ENCODE results near the gene TXNDC17. TPM values are rescaled to one million over a fixed set of nuclear protein-coding genes. Genes with fewer than 3 reads are reported as not detected.

Gene TXNDC17
- total and polyA plus RNA-seq, 7 donors, result 27.5 to 159 (median 41.1) TPM

DNA sequence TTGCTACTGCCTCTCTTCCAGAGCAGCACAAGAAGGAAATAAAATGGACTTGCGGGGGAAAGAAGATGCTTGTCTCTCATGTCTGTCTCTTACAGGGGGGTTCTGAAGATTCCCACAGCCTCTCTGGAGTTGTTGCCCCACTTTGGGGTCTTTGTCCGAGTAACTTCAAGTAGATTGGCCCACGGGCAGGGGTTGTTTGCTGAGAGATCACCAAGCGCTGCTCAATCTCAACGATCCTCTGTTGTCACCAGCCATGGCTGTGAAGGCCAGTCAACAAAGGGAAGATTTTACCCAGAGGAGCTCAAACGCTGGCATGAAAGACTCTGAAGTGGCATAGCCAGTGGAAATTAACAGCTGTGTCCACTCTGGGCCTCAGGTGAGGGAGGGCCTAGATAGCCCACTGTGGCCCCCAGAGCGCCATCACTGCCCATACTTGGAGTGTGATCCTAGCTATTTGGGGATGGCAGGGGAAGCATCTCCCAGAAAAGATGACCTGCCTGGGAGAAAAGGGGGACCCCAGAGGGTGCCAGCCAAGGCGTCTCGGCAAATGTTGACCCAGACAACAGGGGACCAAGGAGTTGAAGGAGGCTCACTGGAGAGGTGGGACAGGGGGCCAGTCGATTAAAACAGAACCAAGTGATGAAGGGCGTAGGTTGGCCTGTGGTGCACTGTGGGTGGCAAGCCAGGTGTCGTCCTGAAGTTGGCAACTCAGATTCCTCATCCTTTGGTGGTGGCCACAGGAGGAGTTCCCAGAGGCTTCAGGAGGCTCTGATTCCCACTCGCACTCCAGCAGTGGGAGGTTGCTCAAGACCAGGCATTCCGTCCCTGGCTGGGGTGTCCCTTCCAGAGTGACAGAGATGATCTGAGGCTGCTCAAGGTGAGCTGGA lies 44.3 kb downstream of the TXNDC17 start:
- DNase-seq (no peak), ATAC-seq (no peak)
- intact Hi-C loops (cut with DNase I), result no loop called here
- Histone ChIP-seq H3K4me3 (no peak overlapping the region), H3K36me3 (ENCODE audit: insufficient read depth in 1 of 2, low read depth in 1 of 2) (no peaks in the 10 kb centered on the region), H3K27ac (no peak overlapping the region), H3K9me3 (no peaks in the 10 kb centered on the region), H3K27me3 (ENCODE audit: insufficient read depth in 3 of 3, low read length in 2 of 3) (peaks cover 0 to 29% (median 0%) of the 10 kb centered on the region in 3 donors), H3K4me1 (no peaks in the 10 kb centered on the region)
- TF ChIP-seq, protein P1, sequence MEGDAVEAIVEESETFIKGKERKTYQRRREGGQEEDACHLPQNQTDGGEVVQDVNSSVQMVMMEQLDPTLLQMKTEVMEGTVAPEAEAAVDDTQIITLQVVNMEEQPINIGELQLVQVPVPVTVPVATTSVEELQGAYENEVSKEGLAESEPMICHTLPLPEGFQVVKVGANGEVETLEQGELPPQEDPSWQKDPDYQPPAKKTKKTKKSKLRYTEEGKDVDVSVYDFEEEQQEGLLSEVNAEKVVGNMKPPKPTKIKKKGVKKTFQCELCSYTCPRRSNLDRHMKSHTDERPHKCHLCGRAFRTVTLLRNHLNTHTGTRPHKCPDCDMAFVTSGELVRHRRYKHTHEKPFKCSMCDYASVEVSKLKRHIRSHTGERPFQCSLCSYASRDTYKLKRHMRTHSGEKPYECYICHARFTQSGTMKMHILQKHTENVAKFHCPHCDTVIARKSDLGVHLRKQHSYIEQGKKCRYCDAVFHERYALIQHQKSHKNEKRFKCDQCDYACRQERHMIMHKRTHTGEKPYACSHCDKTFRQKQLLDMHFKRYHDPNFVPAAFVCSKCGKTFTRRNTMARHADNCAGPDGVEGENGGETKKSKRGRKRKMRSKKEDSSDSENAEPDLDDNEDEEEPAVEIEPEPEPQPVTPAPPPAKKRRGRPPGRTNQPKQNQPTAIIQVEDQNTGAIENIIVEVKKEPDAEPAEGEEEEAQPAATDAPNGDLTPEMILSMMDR (IDR thresholded peaks at IDR 0.05), result no peak
- 83 to 84% (median 84%) methylated on average over 14 of the region's 14 CpGs for WGBS, 3 donors

DNA sequence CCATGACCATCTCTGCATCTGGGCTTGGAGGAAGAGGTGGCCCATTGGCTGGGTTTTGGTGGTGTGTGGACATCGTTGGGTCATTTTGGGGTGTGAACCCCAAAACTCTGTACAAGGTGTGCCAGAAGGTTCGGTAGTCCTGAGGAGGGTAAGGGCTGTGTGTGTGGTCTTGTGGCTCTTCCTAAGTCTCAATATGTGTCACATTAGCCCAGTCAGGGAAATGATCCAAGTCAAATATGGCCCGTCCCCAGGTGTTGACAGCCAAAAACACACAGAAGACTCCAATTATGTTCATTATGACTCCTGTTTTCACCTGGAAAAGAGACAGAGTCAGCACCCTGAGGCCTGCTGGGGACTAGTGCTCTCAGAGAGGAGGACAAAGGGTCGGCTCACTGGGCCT lies 45.2 kb downstream of the TXNDC17 start:
- no peak for DNase-seq
- Histone ChIP-seq H3K36me3 (ENCODE audit: insufficient read depth in 1 of 2, low read depth in 1 of 2) (no peaks in the 10 kb centered on the region), H3K27me3 (ENCODE audit: insufficient read depth in 3 of 3, low read length in 2 of 3) (peaks cover 0 to 21% (median 3%) of the 10 kb centered on the region in 3 donors), H3K27ac (no peak overlapping the region), H3K4me1 (no peaks in the 10 kb centered on the region), H3K9me3 (no peaks in the 10 kb centered on the region), H3K4me3 (no peak overlapping the region)
- no peak for ATAC-seq
- WGBS, 3 donors, result 76 to 87% (median 85%) methylated on average over 4 of the region's 4 CpGs
- TF ChIP-seq, protein P1 (IDR thresholded peaks at IDR 0.05), result no peak
- intact Hi-C loops (cut with DNase I), result no loop called here

DNA sequence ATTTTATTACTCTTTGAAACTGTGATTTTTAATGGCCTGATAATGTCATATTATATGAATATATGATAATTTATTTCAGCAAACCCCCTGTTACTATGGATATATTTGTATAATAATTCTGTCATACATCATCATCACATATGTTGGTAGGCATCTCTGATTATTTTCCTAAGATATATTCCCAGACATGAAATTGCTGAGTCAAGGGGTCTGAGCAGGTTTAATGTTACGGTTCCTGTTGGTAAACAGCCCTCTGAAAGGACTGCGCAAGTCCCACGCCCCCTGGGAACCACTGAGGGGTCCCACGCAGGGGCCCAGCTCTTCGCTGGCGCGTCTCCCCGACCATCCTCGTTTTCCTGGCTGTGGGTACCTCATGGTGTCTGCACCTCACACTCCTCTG lies 48.1 kb downstream of the TXNDC17 start:
- TF ChIP-seq, protein P1 (IDR thresholded peaks at IDR 0.05), result no peak
- WGBS, 3 donors, result 73 to 89% (median 83%) methylated on average over 9 of the region's 9 CpGs
- Histone ChIP-seq H3K27ac (no peak overlapping the region), H3K4me1 (no peaks in the 10 kb centered on the region), H3K4me3 (no peak overlapping the region), H3K27me3 (ENCODE audit: insufficient read depth in 3 of 3, low read length in 2 of 3) (peaks cover 0 to 8% (median 8%) of the 10 kb centered on the region in 3 donors), H3K36me3 (ENCODE audit: insufficient read depth in 1 of 2, low read depth in 1 of 2) (no peaks in the 10 kb centered on the region), H3K9me3 (no peaks in the 10 kb centered on the region)
- DNase-seq (no peak), ATAC-seq (no peak)
- intact Hi-C loops (cut with DNase I), result no loop called here

DNA sequence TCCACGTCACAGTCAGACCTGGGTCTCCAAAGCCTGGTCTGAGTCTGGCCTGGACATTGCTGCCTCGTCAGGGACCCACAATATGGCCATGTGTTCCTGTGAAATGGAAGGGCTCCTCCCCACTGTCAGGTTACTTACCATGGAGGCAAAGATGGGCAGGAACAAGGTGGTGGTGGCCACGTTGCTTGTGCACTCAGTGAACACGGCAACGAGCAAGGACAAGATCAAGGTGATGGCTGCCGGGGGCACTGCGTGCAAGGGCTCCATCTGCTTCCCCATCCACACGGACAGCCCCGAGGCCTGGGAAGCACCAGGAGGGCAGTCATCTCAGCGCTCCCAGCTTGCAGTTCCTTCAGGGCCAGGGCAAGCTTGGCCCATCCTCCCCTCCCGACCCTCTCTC lies 49.8 kb downstream of the TXNDC17 start:
- Histone ChIP-seq H3K36me3 (ENCODE audit: insufficient read depth in 1 of 2, low read depth in 1 of 2) (no peaks in the 10 kb centered on the region), H3K9me3 (no peaks in the 10 kb centered on the region), H3K4me1 (no peaks in the 10 kb centered on the region), H3K27me3 (ENCODE audit: insufficient read depth in 3 of 3, low read length in 2 of 3) (peaks cover 0 to 8% (median 8%) of the 10 kb centered on the region in 3 donors), H3K4me3 (no peak overlapping the region), H3K27ac (no peak overlapping the region)
- WGBS, 3 donors, result 84 to 86% (median 84%) methylated on average over 11 of the region's 11 CpGs
- no peak for ATAC-seq
- TF ChIP-seq, protein P1 (IDR thresholded peaks at IDR 0.05), result no peak
- intact Hi-C loops (cut with DNase I), result no loop called here
- no peak for DNase-seq

All from psoas muscle (tissue), 8 donors.